Measurements from ENCODE around the gene AGO4.

DNA sequence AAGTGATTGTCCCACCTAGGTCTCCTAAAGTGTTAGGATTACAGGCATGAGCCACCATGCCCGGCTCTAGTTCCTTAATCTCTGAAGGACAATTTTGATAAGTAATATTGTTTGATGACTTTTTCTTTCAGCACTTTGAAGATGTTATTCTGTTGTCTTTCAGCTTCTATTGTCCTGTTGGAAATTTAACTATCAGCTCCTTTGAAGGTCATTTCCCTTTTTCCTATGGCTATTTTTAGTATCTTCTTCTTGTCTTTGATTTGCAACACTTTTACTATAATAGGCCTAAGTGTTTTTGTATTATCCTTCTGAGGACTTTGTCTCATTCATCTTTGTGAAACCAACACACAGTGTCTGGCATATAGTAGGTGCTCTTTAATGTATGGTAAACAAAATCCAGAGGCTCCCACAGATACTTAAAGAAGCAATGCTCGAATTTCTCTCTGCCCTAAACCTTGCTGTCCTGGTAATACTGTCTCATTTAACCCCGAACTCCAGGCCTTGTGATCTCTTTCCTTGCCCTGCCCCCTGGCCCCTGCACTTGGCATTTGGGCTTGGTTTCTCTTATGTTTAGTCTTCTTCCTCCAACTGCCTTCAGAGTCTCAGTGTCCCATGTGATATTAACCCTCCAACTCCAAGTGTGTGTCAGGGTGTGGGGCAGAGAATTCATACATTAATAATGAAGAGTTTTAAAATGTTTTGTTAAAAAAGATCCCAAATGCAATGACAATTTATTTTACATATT, 56.2 kb downstream of the AGO4 start:
- no peak for TF ChIP-seq CTCF (IDR thresholded peaks at IDR 0.05)
- no peak for TF ChIP-seq POLR2A (IDR thresholded peaks at IDR 0.05)

All from uterus (tissue), 2 donors.